WTC11 (cell line): ENCODE measurements around the gene ATOX1. TPM values are rescaled to one million over a fixed set of nuclear protein-coding genes. Genes with fewer than 3 reads are reported as not detected.

ENCODE experiments used
- ATAC-seq: fragments of 200-7000 bp; cut with Tn5 transposase; 2 replicates; pipeline ENCODE4 v1.10.0; 2021; ENCODE audit warnings: mild to moderate bottlenecking, moderate library complexity
- CTCF ChIA-PET: fragments of 300-600 bp; sonication (Branson Sonifier 250); formaldehyde crosslinking; loops from one replicate; lab custom pipeline; 2021; ENCODE audit warnings: antibody characterized with exemption; lab: Charles Lee
- POLR2A ChIA-PET: fragments of 350-600 bp; sonication (Branson Sonifier 250); formaldehyde crosslinking; loops from one replicate; lab custom pipeline; 2021; ENCODE audit warnings: antibody characterized with exemption; lab: Charles Lee
- DNase-seq: peaks from one replicate; pipeline ENCODE4 v3.0.0; 2021; ENCODE audit warnings: low spot score
- H3K27ac Mint-ChIP-seq: 2 replicates; pipeline ENCODE4 v1.8.0; 2021; ENCODE audit warnings: mixed read lengths
- H3K27me3 Mint-ChIP-seq: 2 replicates; pipeline ENCODE4 v1.8.0; 2021; ENCODE audit warnings: low read depth, mild to moderate bottlenecking, moderate library complexity, mixed read lengths
- H3K36me3 Mint-ChIP-seq: 2 replicates; pipeline ENCODE4 v1.8.0; 2021; ENCODE audit warnings: mixed read lengths
- H3K4me1 Mint-ChIP-seq: 2 replicates; pipeline ENCODE4 v1.8.0; 2022; ENCODE audit warnings: mixed read lengths
- H3K4me3 Mint-ChIP-seq: 2 replicates; pipeline ENCODE4 v1.8.0; 2021; ENCODE audit warnings: mild to moderate bottlenecking, moderate library complexity, mixed read lengths
- H3K9me3 Mint-ChIP-seq: 2 replicates; pipeline ENCODE4 v1.8.0; 2021; ENCODE audit warnings: mixed read lengths
- AR ChIP-seq: fragments of 250-450 bp; sonication (Bioruptor Pico); IDR thresholded peaks from 2 replicates; pipeline ENCODE4 v1.9.0; 2021; ENCODE audit warnings: mild to moderate bottlenecking
- ARID4B ChIP-seq: sonication (generic); formaldehyde crosslinking; IDR thresholded peaks from 2 replicates; pipeline ENCODE4 v1.8.0; 2023; ENCODE audit warnings: missing genetic modification reagents, mild to moderate bottlenecking, borderline replicate concordance
- ATF3 ChIP-seq: sonication (generic); formaldehyde crosslinking; conservative IDR thresholded peaks from 2 replicates; pipeline ENCODE4 v1.8.1; 2022; ENCODE audit warnings: mild to moderate bottlenecking, missing genetic modification reagents
- ATF6 ChIP-seq: sonication (generic); formaldehyde crosslinking; IDR thresholded peaks from 2 replicates; pipeline ENCODE4 v1.8.1; 2023; ENCODE audit warnings: mild to moderate bottlenecking, missing genetic modification reagents
- CDX4 ChIP-seq: fragments of 250-450 bp; sonication (Bioruptor Pico); IDR thresholded peaks from 2 replicates; pipeline ENCODE4 v1.9.0; 2021; ENCODE audit warnings: moderate library complexity, mild to moderate bottlenecking, inconsistent platforms, borderline replicate concordance
- GRHL2 ChIP-seq: fragments of 250-450 bp; sonication (Bioruptor Pico); IDR thresholded peaks from 2 replicates; pipeline ENCODE4 v1.8.0; 2022; ENCODE audit warnings: mild to moderate bottlenecking, moderate library complexity; ENCODE audit not compliant: insufficient replicate concordance, severe bottlenecking
- KAT7 ChIP-seq: sonication (generic); formaldehyde crosslinking; IDR thresholded peaks from 2 replicates; pipeline ENCODE4 v1.8.1; 2023; ENCODE audit warnings: missing genetic modification reagents, mild to moderate bottlenecking, borderline replicate concordance
- NFATC4 ChIP-seq: fragments of 250-450 bp; sonication (Bioruptor Pico); IDR thresholded peaks from 2 replicates; pipeline ENCODE4 v1.9.0; 2021; ENCODE audit warnings: mild to moderate bottlenecking
- OVOL2 ChIP-seq: fragments of 250-450 bp; sonication (Bioruptor Pico); IDR thresholded peaks from 2 replicates; pipeline ENCODE4 v1.9.0; 2021; ENCODE audit warnings: mild to moderate bottlenecking, borderline replicate concordance
- SP1 ChIP-seq: sonication (generic); formaldehyde crosslinking; conservative IDR thresholded peaks from 2 replicates; pipeline ENCODE4 v1.8.1; 2022; ENCODE audit warnings: missing genetic modification reagents
- STAT6 ChIP-seq: sonication (generic); formaldehyde crosslinking; conservative IDR thresholded peaks from 2 replicates; pipeline ENCODE4 v1.8.1; 2023; ENCODE audit warnings: mild to moderate bottlenecking, low read depth, missing genetic modification reagents, moderate library complexity
- TEAD1 ChIP-seq: sonication (generic); formaldehyde crosslinking; IDR thresholded peaks from 2 replicates; pipeline ENCODE4 v1.8.0; 2022; ENCODE audit warnings: mild to moderate bottlenecking, missing genetic modification reagents
- ZBTB21 ChIP-seq: sonication (generic); formaldehyde crosslinking; IDR thresholded peaks from 2 replicates; pipeline ENCODE4 v1.8.1; 2023; ENCODE audit warnings: mild to moderate bottlenecking, missing genetic modification reagents, borderline replicate concordance
- ZNF232 ChIP-seq: sonication (generic); formaldehyde crosslinking; IDR thresholded peaks from 2 replicates; pipeline ENCODE4 v1.8.0; 2022; ENCODE audit warnings: mild to moderate bottlenecking, missing genetic modification reagents
- ZNF317 ChIP-seq: sonication (generic); formaldehyde crosslinking; IDR thresholded peaks from 2 replicates; pipeline ENCODE4 v1.8.1; 2023; ENCODE audit warnings: low read depth, mild to moderate bottlenecking, moderate library complexity, missing genetic modification reagents, borderline replicate concordance
- ZNF512 ChIP-seq: sonication (generic); formaldehyde crosslinking; IDR thresholded peaks from 2 replicates; pipeline ENCODE4 v1.8.1; 2022; ENCODE audit warnings: missing genetic modification reagents, borderline replicate concordance
- total RNA-seq: library from RNA; stranded (reverse); gene quantifications from 3 replicates; pipeline ENCODE4 v1.2.3, GENCODE V29; 2021

ATOX1 gene
- total RNA-seq, 1 experiment from 2014 or later: 76.4 TPM

- CTCF ChIA-PET: interaction anchor here (0.8 kb wide), 1 partner anchor 35 kb away, joined by 3 read pairs; no protein-coding TSS in a partner anchor
- no peak for ATAC-seq
- H3K9me3 Mint-ChIP-seq: no peaks in the 10 kb centered on the region
- POLR2A ChIA-PET: no interaction called here
- H3K27me3 Mint-ChIP-seq: no peaks in the 10 kb centered on the region
- TF ChIP-seq AR (CRISPR knock-in tag) (no peak), ZNF512 (no peak), ATF3 (CRISPR knock-in tag) (no peak), ARID4B (CRISPR knock-in tag) (no peak), ZNF232 (CRISPR knock-in tag) (no peak)
- no peak overlapping the region for H3K4me3 Mint-ChIP-seq
- H3K36me3 Mint-ChIP-seq: peaks cover 80% of the 10 kb centered on the region
- H3K4me1 Mint-ChIP-seq: no peaks in the 10 kb centered on the region
- no peak for DNase-seq
- H3K27ac Mint-ChIP-seq: no peak overlapping the region
These were observed 47.2 kb upstream of the ATOX1 start for GRCh38 chr5:151805414-151806223.

- Mint-ChIP-seq H3K4me1 (no peaks in the 10 kb centered on the region), H3K36me3 (peaks cover 84% of the 10 kb centered on the region), H3K9me3 (no peaks in the 10 kb centered on the region), H3K4me3 (no peak overlapping the region), H3K27me3 (no peaks in the 10 kb centered on the region), H3K27ac (no peak overlapping the region)
- no peak for TF ChIP-seq TEAD1 (CRISPR knock-in tag)
- TF ChIP-seq ATF6 (CRISPR knock-in tag): no peak
- TF ChIP-seq OVOL2 (CRISPR knock-in tag): no peak
- no peak for TF ChIP-seq ZBTB21 (CRISPR knock-in tag)
- no peak for TF ChIP-seq CDX4 (CRISPR knock-in tag)
- no peak for TF ChIP-seq STAT6
- TF ChIP-seq NFATC4 (CRISPR knock-in tag): no peak
- no peak for TF ChIP-seq KAT7 (CRISPR knock-in tag)
- TF ChIP-seq ZNF317 (CRISPR knock-in tag): no peak
- no peak for TF ChIP-seq GRHL2 (CRISPR knock-in tag)
- TF ChIP-seq SP1: no peak
- no peak for ATAC-seq
- no peak for DNase-seq
- ChIA-PET CTCF (interaction anchor here (1.3 kb wide), 1 partner anchor 25 kb away, joined by 3 read pairs; no protein-coding TSS in a partner anchor), POLR2A (no interaction called here)
These were observed 42.1 kb upstream of the ATOX1 start for GRCh38 chr5:151800532-151800931.
